K562 (cell line): ENCODE measurements around the gene HADH. TPM values are rescaled to one million over a fixed set of nuclear protein-coding genes. Genes with fewer than 3 reads are reported as not detected.

Source experiments
- ATAC-seq: fragments of 200-7000 bp; cut with Tn5 transposase; 3 replicates; pipeline ENCODE4 v1.9.1; 2020; ENCODE audit warnings: moderate library complexity
- BruUV-seq: library from RNA; stranded (reverse); fragments of 400-500 nt; replicated peaks from 2 replicates; lab custom pipeline; 2021; lab: Mats Ljungman, UMichigan
- CTCF ChIA-PET: fragments of 300-600 bp; formaldehyde crosslinking; extraction: SDS; loops from one replicate; lab custom pipeline; 2021; ENCODE audit warnings: low intra/inter-chr PET ratio; lab: Yijun Ruan, JAX
- POLR2A ChIA-PET: fragments of 300-600, 350-650 bp; sonication (Branson Sonifier 250); formaldehyde crosslinking; extraction: SDS; loops from one replicate; lab custom pipeline; 2021; ENCODE audit warnings: antibody characterized with exemption, inconsistent platforms; lab: Yijun Ruan, JAX
- DNase-seq, 4 experiments: peaks; one replicate each; pipeline versions ENCODE4 v3.0.0 to v3.0.0-alpha.2; 2011 to 2018; ENCODE audit warnings: low spot score in 3 of 4, mixed read lengths in 3 of 4; ENCODE audit errors: extremely low read depth in 1 of 4
- FAIRE-seq: peaks from 2 replicates; lab custom pipeline; 2011; peaks lifted over from hg19 to GRCh38; lab: Jason Lieb, UNC
- H2AFZ ChIP-seq: 2 replicates; pipeline ENCODE4 v1.6.0; 2011; ENCODE audit warnings: low read depth, low read length, control low read depth, inconsistent platforms
- H3K27ac ChIP-seq: fragments of 200-600 bp; 3 replicates; pipeline ENCODE4 v1.8.0; 2011; ENCODE audit warnings: low read depth, mild to moderate bottlenecking, control low read depth, inconsistent platforms, low read length, moderate library complexity, mixed read lengths; ENCODE audit errors: extremely low read depth
- H3K27me3 ChIP-seq, 2 experiments: fragments of 300-600 bp in 1 of 2; 2 replicates in 1 of 2; 3 replicates in 1 of 2; pipeline versions ENCODE4 v1.6.0 to v1.8.0; 2011; ENCODE audit warnings: inconsistent platforms in 2 of 2, low read length in 2 of 2, mild to moderate bottlenecking in 1 of 2, mixed read lengths in 1 of 2, moderate library complexity in 1 of 2; ENCODE audit not compliant: control insufficient read depth in 2 of 2, insufficient read depth in 2 of 2
- H3K36me3 ChIP-seq: fragments of 300-600 bp; 3 replicates; pipeline ENCODE4 v1.8.0; 2011; ENCODE audit warnings: mild to moderate bottlenecking, low read length, inconsistent platforms; ENCODE audit not compliant: control insufficient read depth, insufficient read depth
- H3K4me1 ChIP-seq, 2 experiments: fragments of 200-600 bp in 1 of 2; replicated peaks in 1 of 2; 2 replicates in 1 of 2; 3 replicates in 1 of 2; pipeline versions ENCODE4 v1.5.1 to v1.8.0; 2011; ENCODE audit warnings: inconsistent platforms in 2 of 2, low read length in 2 of 2, mild to moderate bottlenecking in 1 of 2, mixed read lengths in 1 of 2, moderate library complexity in 1 of 2; ENCODE audit not compliant: control insufficient read depth in 2 of 2, insufficient read depth in 2 of 2
- H3K4me2 ChIP-seq: 2 replicates; pipeline ENCODE4 v1.6.1; 2011; ENCODE audit warnings: low read length, control low read depth, inconsistent platforms, mixed read lengths; ENCODE audit not compliant: insufficient read depth
- H3K4me3 ChIP-seq: fragments of 200-600 bp; sonication (generic), shearing (Covaris generic); 2 replicates; pipeline ENCODE4 v1.5.1; 2016; ENCODE audit warnings: control low read depth, inconsistent platforms
- H3K79me2 ChIP-seq: fragments of 200-600 bp; 3 replicates; pipeline ENCODE4 v1.8.0; 2011; ENCODE audit warnings: low read length, inconsistent platforms; ENCODE audit not compliant: control insufficient read depth, insufficient read depth
- H3K9ac ChIP-seq, 2 experiments: 2 replicates each; pipeline versions ENCODE4 v1.6.0 to v1.6.1; 2011; ENCODE audit warnings: low read depth in 2 of 2, low read length in 2 of 2, control low read depth in 1 of 2, inconsistent platforms in 1 of 2, mild to moderate bottlenecking in 1 of 2, mixed read lengths in 1 of 2; ENCODE audit not compliant: insufficient read depth in 1 of 2
- H3K9me1 ChIP-seq: one replicate; pipeline ENCODE4 v1.6.0; 2011; ENCODE audit warnings: inconsistent platforms, mild to moderate bottlenecking, low read length, moderate library complexity; ENCODE audit not compliant: control insufficient read depth, insufficient read depth
- H3K9me3 ChIP-seq: replicated peaks from 2 replicates; pipeline ENCODE4 v1.5.1; 2011; ENCODE audit warnings: low read depth, low read length, inconsistent platforms; ENCODE audit not compliant: control insufficient read depth, insufficient read depth
- H4K20me1 ChIP-seq: replicated peaks from 2 replicates; pipeline ENCODE4 v1.6.1; 2011; ENCODE audit warnings: low read length, inconsistent platforms, mixed read lengths; ENCODE audit not compliant: control insufficient read depth, insufficient read depth
- ARID1B ChIP-seq: fragments of 450-650 bp; IDR thresholded peaks from 2 replicates; pipeline ENCODE4 v1.6.1; 2016; ENCODE audit warnings: antibody characterized with exemption, mild to moderate bottlenecking, inconsistent platforms
- C11orf30 ChIP-seq: fragments of 450-650 bp; IDR thresholded peaks from 2 replicates; pipeline ENCODE4 v1.6.1; 2016; ENCODE audit warnings: low read depth, mild to moderate bottlenecking
- CBFA2T3 ChIP-seq: fragments of 450-650 bp; IDR thresholded peaks from 2 replicates; pipeline ENCODE4 v1.6.1; 2017
- HCFC1 ChIP-seq: IDR thresholded peaks from 2 replicates; pipeline ENCODE4 v1.6.1; 2012; ENCODE audit warnings: low read depth, low read length, improper control_type of control experiment
- MAFF ChIP-seq: IDR thresholded peaks from 2 replicates; pipeline ENCODE4 v1.6.1; 2012; ENCODE audit warnings: low read length, improper control_type of control experiment
- MAFG ChIP-seq: fragments of 450-650 bp; conservative IDR thresholded peaks from 2 replicates; pipeline ENCODE4 v1.6.1; 2016; ENCODE audit warnings: missing genetic modification characterization, missing compliant biosample characterization
- MAFK ChIP-seq: IDR thresholded peaks from 2 replicates; pipeline ENCODE4 v1.6.1; 2011; ENCODE audit warnings: low read length, improper control_type of control experiment
- MTF1 ChIP-seq: fragments of 250-450 bp; sonication (Bioruptor Pico); IDR thresholded peaks from 2 replicates; pipeline ENCODE4 v1.9.0; 2021; ENCODE audit warnings: moderate library complexity, mild to moderate bottlenecking, inconsistent platforms, borderline replicate concordance
- NFE2 ChIP-seq: IDR thresholded peaks from 2 replicates; pipeline ENCODE4 v1.6.1; 2014; ENCODE audit warnings: antibody characterized with exemption, low read depth
- POLR2H ChIP-seq: IDR thresholded peaks from 2 replicates; pipeline ENCODE4 v1.6.1; 2016; ENCODE audit warnings: missing genetic modification characterization, low read depth, mild to moderate bottlenecking, control low read depth, missing compliant biosample characterization, moderate library complexity
- PYGO2 ChIP-seq: fragments of 450-650 bp; IDR thresholded peaks from 2 replicates; pipeline ENCODE4 v1.6.1; 2016; ENCODE audit warnings: mild to moderate bottlenecking, missing genetic modification characterization, moderate library complexity, missing compliant biosample characterization
- TOE1 ChIP-seq, 2 experiments: fragments of 450-650 bp in 1 of 2; sonication (generic) in 1 of 2; formaldehyde crosslinking in 1 of 2; IDR thresholded peaks; 2 replicates each; pipeline versions ENCODE4 v1.7.1 to v1.8.0; 2016 to 2022; ENCODE audit warnings: borderline replicate concordance in 2 of 2, mild to moderate bottlenecking in 2 of 2, antibody characterized with exemption in 1 of 2, inconsistent platforms in 1 of 2, low read depth in 1 of 2, missing genetic modification reagents in 1 of 2, moderate library complexity in 1 of 2
- TRIM28 ChIP-seq: fragments of 450-650 bp; IDR thresholded peaks from 2 replicates; pipeline ENCODE4 v1.6.1; 2017
- TSHZ1 ChIP-seq: fragments of 250-450 bp; sonication (Bioruptor Pico); IDR thresholded peaks from 2 replicates; pipeline ENCODE4 v1.4.0; 2020; ENCODE audit warnings: mild to moderate bottlenecking, moderate library complexity
- XRCC3 ChIP-seq: fragments of 450-650 bp; IDR thresholded peaks from 2 replicates; pipeline ENCODE4 v1.6.1; 2017; ENCODE audit warnings: mild to moderate bottlenecking, moderate library complexity
- ZC3H4 ChIP-seq: sonication (generic); formaldehyde crosslinking; IDR thresholded peaks from 2 replicates; pipeline ENCODE4 v1.9.0; 2021; ENCODE audit warnings: missing genetic modification reagents, borderline replicate concordance
- ZNF316 ChIP-seq: fragments of 450-650 bp; IDR thresholded peaks from 2 replicates; pipeline ENCODE4 v1.6.1; 2016
- WGBS: fragments of 100-300 bp; shearing (Covaris generic); methylation state at CpG from one replicate; pipeline ENCODE4 v1.1.6; 2016; ENCODE audit warnings: low coverage, mixed read lengths; ENCODE audit not compliant: insufficient coverage; ENCODE audit errors: missing lambda C conversion rate; 5-methylcytosine and 5-hydroxymethylcytosine counted together
- in situ Hi-C: fragments of 300-500 bp; cut with MboI; formaldehyde crosslinking; loops from 4 replicates; pipeline ENCODE4 v1.15.0; 2018; ENCODE audit warnings: inconsistent platforms, mixed read lengths
- intact Hi-C: fragments of 100-400 bp; cut with micrococcal nuclease; formaldehyde crosslinking; loops from 2 replicates; pipeline ENCODE4 v1.14.2; 2022
- polyA plus RNA-seq, 8 experiments: library from polyadenylated mRNA; depleted of rRNA in 4 of 8; stranded (reverse) in 5 of 8; unstranded in 3 of 8; fragments of >200 nt; fragmentation: Nextera tagmentation in 2 of 8; fragmentation: Illumina TruSeq in 1 of 8; extraction: Ambion mirVana in 2 of 8; extraction: Trizol in 1 of 8; gene quantifications; 2 replicates each; pipeline versions ENCODE4 v1.2.1 to v1.2.3, GENCODE V29; 2011 to 2014; ENCODE audit warnings: inconsistent platforms in 1 of 8, missing spikeins in 1 of 8
- total RNA-seq, 7 experiments: library from RNA; depleted of rRNA in 6 of 7; stranded (reverse); fragments of >200 nt in 6 of 7; fragmentation: Illumina TruSeq in 2 of 7; extraction: Trizol in 2 of 7; gene quantifications; 2 replicates each; pipeline versions ENCODE4 v1.2.1 to v1.2.3, GENCODE V29; 2011 to 2021; ENCODE audit warnings: low replicate concordance in 1 of 7

HADH gene
- total and polyA plus RNA-seq, 9 of the 15 experiments (the other 6 are each of a cell fraction or from before 2014, with no cell fraction given): 9.4 to 73.3 (median 32.8) TPM

GRCh38 chr4:108060686-108061321 lies 71.1 kb downstream of the HADH start:
- in situ Hi-C loops: no loop called here
- intact Hi-C loops: loop anchor here (2.0 kb wide), 1 partner anchor 30 kb away; no protein-coding TSS in a partner anchor

GRCh38 chr4:108068442-108068841 lies 78.8 kb downstream of the HADH start:
- H3K9me1 ChIP-seq: no peaks in the 10 kb centered on the region
- H2AFZ ChIP-seq: no peak overlapping the region
- DNase-seq (no peak), FAIRE-seq (no peak), ATAC-seq (no peak)
- no TSS peak for BruUV-seq
- H3K27me3 ChIP-seq: no peaks in the 10 kb centered on the region
- no peaks in the 10 kb centered on the region for H4K20me1 ChIP-seq
- no peaks in the 10 kb centered on the region for H3K9me3 ChIP-seq
- in situ Hi-C loops: no loop called here
- CTCF ChIA-PET: no interaction called here
- H3K4me3 ChIP-seq: no peak overlapping the region
- no peaks in the 10 kb centered on the region for H3K4me1 ChIP-seq
- no peak overlapping the region for H3K4me2 ChIP-seq
- peaks cover 5% of the 10 kb centered on the region; the same call in 2 of the 3 replicates for H3K36me3 ChIP-seq
- intact Hi-C loops: no loop called here
- POLR2A ChIA-PET: interaction anchor here (1.6 kb wide), 1 partner anchor 21 kb away, joined by 3 read pairs; no protein-coding TSS in a partner anchor
- H3K79me2 ChIP-seq: no peaks in the 10 kb centered on the region
- H3K9ac ChIP-seq: no peak overlapping the region
- H3K27ac ChIP-seq: no peak overlapping the region
- TF ChIP-seq POLR2H: no peak
- TF ChIP-seq ARID1B: no peak
- no peak for TF ChIP-seq TOE1 (IDR thresholded peaks at IDR 0.05; ENCODE audit: borderline replicate concordance)
- no peak for TF ChIP-seq TOE1 (CRISPR knock-in tag; IDR thresholded peaks at IDR 0.05; ENCODE audit: borderline replicate concordance, low read depth)
- no peak for TF ChIP-seq TSHZ1
- no peak for TF ChIP-seq PYGO2 (tag)
- TF ChIP-seq ZC3H4 (CRISPR knock-in tag): no peak
- TF ChIP-seq HCFC1: no peak
- TF ChIP-seq C11orf30: peak; percentile 44; the same call in 1 of the 2 replicates
- TF ChIP-seq XRCC3: no peak

More at GRCh38 chr4:108060686-108061321, 71.1 kb downstream of the HADH start:
- no peaks in the 10 kb centered on the region for H3K79me2 ChIP-seq
- POLR2A ChIA-PET: interaction anchor here (1.6 kb wide), 1 partner anchor 14 kb away, joined by 5 read pairs; no protein-coding TSS in a partner anchor
- no peak for FAIRE-seq
- no peak overlapping the region for H3K27ac ChIP-seq
- DNase-seq: no peak
- H3K9me1 ChIP-seq: no peaks in the 10 kb centered on the region
- no peak for ATAC-seq
- TF ChIP-seq ZNF316 (peak; percentile 88), TRIM28 (no peak), NFE2 (peak; percentile 50), C11orf30 (peak; percentile 73), MAFK (peak; percentile 17; the same call in 1 of the 2 replicates), MAFG (tag) (peak; percentile 72), MTF1 (CRISPR knock-in tag) (no peak), CBFA2T3 (no peak), MAFF (peak; percentile 55; the same call in 1 of the 2 replicates)
- 57% methylated on average over 5 of the region's 5 CpGs for WGBS
- no peaks in the 10 kb centered on the region for H3K27me3 ChIP-seq
- H3K4me1 ChIP-seq: no peaks in the 10 kb centered on the region
- H3K4me2 ChIP-seq: no peak overlapping the region
- BruUV-seq: no TSS peak
- H3K4me3 ChIP-seq: no peak overlapping the region
- H2AFZ ChIP-seq: no peak overlapping the region
- no peaks in the 10 kb centered on the region for H4K20me1 ChIP-seq
- H3K9ac ChIP-seq: no peak overlapping the region
- no peaks in the 10 kb centered on the region for H3K9me3 ChIP-seq
- CTCF ChIA-PET: interaction anchor here (0.7 to 0.9 kb wide), 3 partner anchors 453 to 1345 kb away, joined by 3 to 8 read pairs (median 3); no protein-coding TSS in a partner anchor
- peaks cover 6% of the 10 kb centered on the region; the same call in 2 of the 3 replicates for H3K36me3 ChIP-seq
